ENCODE measurements around the gene CHD9NB. TPM values are rescaled to one million over a fixed set of nuclear protein-coding genes. Genes with fewer than 3 reads are reported as not detected.

Gene CHD9NB
- polyA plus RNA-seq, 1 of the 3 experiments (the other 2 are of a cell fraction) = 2.7 TPM

DNA sequence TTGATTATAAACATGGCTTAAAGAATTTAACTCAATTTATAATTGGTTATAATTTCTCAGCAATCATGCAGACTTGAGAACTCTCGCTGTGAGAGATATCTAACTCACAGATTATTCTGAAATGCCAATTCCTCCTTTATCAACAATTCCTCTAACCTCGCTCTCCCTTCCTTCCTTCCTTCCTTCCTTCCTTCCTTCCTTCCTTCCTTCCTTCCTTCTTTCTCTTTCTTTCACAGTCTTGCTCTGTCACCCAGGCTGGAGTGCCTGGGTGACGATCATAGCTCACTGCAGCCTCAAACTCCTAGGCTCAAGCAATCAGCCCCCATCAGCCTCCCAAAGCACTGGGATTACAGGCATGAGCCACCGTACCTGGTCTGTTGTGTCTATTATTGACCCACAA is 44.5 kb upstream of the CHD9NB start:
- Histone ChIP-seq H2AFZ (ENCODE audit: low read depth) (no peak overlapping the region), H3F3A (replicated peaks; ENCODE audit: insufficient read depth) (peaks cover 41% of the 10 kb centered on the region), H3K27ac (ENCODE audit: low read depth in 2 of 2, low read length in 1 of 2) (peak overlapping the region; percentile 8 to 99; a peak in 2 of 4 replicates), H3K79me2 (ENCODE audit: insufficient read depth) (peaks cover 61% of the 10 kb centered on the region), H3K9me2 (no peaks in the 10 kb centered on the region), H4K20me1 (ENCODE audit: insufficient read depth) (no peaks in the 10 kb centered on the region), H3K4me3 (ENCODE audit: low read depth in 2 of 2, low read length in 1 of 2) (no peak overlapping the region), H3K36me3 (replicated peaks in 1 of 2; ENCODE audit: control insufficient read depth in 1 of 2, insufficient read depth in 2 of 2, low read length in 1 of 2) (no peaks in the 10 kb centered on the region), H3K9me3 (no peaks in the 10 kb centered on the region), H3K27me3 (ENCODE audit: insufficient read depth) (no peaks in the 10 kb centered on the region), H3K9ac (no peak overlapping the region), H3K4me1 (ENCODE audit: control insufficient read depth in 1 of 2, insufficient read depth in 2 of 2, low read depth in 1 of 2, low read length in 1 of 2) (peaks cover 24 to 38% of the 10 kb centered on the region in 2 experiments), H3K4me2 (no peak overlapping the region)
- TF ChIP-seq PBX3 (IDR thresholded peaks at IDR 0.05) = no peak
- TF ChIP-seq TAF1 (IDR thresholded peaks at IDR 0.05; ENCODE audit: borderline replicate concordance, low read depth, low read length) = no peak
- no peak for TF ChIP-seq NRF1 (IDR thresholded peaks at IDR 0.05; ENCODE audit: low read depth, low read length)
- TF ChIP-seq ELF1 (IDR thresholded peaks at IDR 0.05) = no peak
- TF ChIP-seq, protein P1, sequence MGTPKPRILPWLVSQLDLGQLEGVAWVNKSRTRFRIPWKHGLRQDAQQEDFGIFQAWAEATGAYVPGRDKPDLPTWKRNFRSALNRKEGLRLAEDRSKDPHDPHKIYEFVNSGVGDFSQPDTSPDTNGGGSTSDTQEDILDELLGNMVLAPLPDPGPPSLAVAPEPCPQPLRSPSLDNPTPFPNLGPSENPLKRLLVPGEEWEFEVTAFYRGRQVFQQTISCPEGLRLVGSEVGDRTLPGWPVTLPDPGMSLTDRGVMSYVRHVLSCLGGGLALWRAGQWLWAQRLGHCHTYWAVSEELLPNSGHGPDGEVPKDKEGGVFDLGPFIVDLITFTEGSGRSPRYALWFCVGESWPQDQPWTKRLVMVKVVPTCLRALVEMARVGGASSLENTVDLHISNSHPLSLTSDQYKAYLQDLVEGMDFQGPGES (IDR thresholded peaks at IDR 0.05; ENCODE audit: low read depth, low read length) = no peak
- no peak for TF ChIP-seq SIN3A (IDR thresholded peaks at IDR 0.05; ENCODE audit: borderline replicate concordance, low read depth, low read length)
- no peak for TF ChIP-seq FOXJ3 (CRISPR knock-in tag; IDR thresholded peaks at IDR 0.05)
- no peak for TF ChIP-seq EP300 (IDR thresholded peaks at IDR 0.05; ENCODE audit: borderline replicate concordance in 1 of 2, low read depth in 1 of 2, low read length in 1 of 2)
- TF ChIP-seq, protein P2, sequence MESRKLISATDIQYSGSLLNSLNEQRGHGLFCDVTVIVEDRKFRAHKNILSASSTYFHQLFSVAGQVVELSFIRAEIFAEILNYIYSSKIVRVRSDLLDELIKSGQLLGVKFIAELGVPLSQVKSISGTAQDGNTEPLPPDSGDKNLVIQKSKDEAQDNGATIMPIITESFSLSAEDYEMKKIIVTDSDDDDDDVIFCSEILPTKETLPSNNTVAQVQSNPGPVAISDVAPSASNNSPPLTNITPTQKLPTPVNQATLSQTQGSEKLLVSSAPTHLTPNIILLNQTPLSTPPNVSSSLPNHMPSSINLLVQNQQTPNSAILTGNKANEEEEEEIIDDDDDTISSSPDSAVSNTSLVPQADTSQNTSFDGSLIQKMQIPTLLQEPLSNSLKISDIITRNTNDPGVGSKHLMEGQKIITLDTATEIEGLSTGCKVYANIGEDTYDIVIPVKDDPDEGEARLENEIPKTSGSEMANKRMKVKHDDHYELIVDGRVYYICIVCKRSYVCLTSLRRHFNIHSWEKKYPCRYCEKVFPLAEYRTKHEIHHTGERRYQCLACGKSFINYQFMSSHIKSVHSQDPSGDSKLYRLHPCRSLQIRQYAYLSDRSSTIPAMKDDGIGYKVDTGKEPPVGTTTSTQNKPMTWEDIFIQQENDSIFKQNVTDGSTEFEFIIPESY (IDR thresholded peaks at IDR 0.05; ENCODE audit: borderline replicate concordance, low read depth) = no peak
- no peak for TF ChIP-seq RCOR1 (IDR thresholded peaks at IDR 0.05; ENCODE audit: low read length)
- no peak for TF ChIP-seq NFIC (IDR thresholded peaks at IDR 0.05; ENCODE audit: borderline replicate concordance)
- TF ChIP-seq, protein P3, sequence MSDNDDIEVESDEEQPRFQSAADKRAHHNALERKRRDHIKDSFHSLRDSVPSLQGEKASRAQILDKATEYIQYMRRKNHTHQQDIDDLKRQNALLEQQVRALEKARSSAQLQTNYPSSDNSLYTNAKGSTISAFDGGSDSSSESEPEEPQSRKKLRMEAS (IDR thresholded peaks at IDR 0.05; ENCODE audit: low read depth) = no peak
- no peak for TF ChIP-seq FOSL2 (IDR thresholded peaks at IDR 0.05; ENCODE audit: borderline replicate concordance, low read depth)
- TF ChIP-seq CHD2 (IDR thresholded peaks at IDR 0.05; ENCODE audit: low read length, partially characterized antibody) = no peak
- 94% methylated on average over 4 of the region's 4 CpGs for WGBS (ENCODE audit: low lambda C conversion rate)
- POLR2A ChIA-PET = interaction anchor here (3.0 to 4.7 kb wide), 3 partner anchors 11 to 32 kb away, joined by 16 to 58 read pairs (median 32); no protein-coding TSS in a partner anchor
- no peak for DNase-seq
- CTCF ChIA-PET = no interaction called here
